Measurements from ENCODE around the gene OR4C46. TPM values are rescaled to one million over a fixed set of nuclear protein-coding genes. Genes with fewer than 3 reads are reported as not detected.
"Not testable (repeated sequence)": the region's sequence is repeated elsewhere in the genome, so short reads cannot be mapped to it uniquely, and the experiment has no call there.

OR4C46 gene
- total RNA-seq, result not detected
- polyA plus RNA-seq, result not detected
- long read RNA-seq, donor 1, result 0 reads
- long read RNA-seq, donor 2, result 0 reads

DNA sequence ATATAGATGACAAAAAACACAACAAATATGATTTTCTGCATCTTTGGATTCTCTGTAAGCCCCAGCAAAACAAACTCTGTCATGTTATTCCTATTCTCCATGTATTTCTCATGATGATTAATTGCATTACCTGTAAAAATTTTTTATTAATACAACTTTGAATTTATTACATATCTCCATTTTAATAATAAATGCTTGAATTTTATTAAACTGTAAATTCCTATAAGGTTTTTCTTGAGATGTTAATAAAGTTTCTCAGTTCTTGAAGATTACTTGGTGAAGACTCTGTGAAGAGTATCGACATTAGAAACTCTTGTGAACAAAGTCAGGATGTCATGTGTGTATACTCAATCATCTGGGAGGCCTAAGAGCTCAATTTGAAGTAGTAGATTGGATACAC lies at the start of gene OR4C46:
OR4C46 (minus strand) TSS at position 101 of the 400 bp plus-strand sequence; CDS start at position 101, 0 bp downstream.
- Histone ChIP-seq H3K27ac (no peak within 1 kb of the TSS), H3K4me3 (no peak within 1 kb of the TSS), H3K36me3 (ENCODE audit: insufficient read depth in 1 of 2, low read depth in 1 of 2) (no peaks in the 10 kb centered on the region), H3K9me3 (no peaks in the 10 kb centered on the region), H3K4me1 (no peaks in the 10 kb centered on the region), H3K27me3 (ENCODE audit: insufficient read depth in 3 of 3, low read length in 2 of 3) (no peaks in the 10 kb centered on the region)
- ATAC-seq (no peak), DNase-seq (no peak)
- WGBS, 3 donors, result 38 to 47% (median 39%) methylated on average over 1 of the region's 1 CpG
- TF ChIP-seq, protein P1, sequence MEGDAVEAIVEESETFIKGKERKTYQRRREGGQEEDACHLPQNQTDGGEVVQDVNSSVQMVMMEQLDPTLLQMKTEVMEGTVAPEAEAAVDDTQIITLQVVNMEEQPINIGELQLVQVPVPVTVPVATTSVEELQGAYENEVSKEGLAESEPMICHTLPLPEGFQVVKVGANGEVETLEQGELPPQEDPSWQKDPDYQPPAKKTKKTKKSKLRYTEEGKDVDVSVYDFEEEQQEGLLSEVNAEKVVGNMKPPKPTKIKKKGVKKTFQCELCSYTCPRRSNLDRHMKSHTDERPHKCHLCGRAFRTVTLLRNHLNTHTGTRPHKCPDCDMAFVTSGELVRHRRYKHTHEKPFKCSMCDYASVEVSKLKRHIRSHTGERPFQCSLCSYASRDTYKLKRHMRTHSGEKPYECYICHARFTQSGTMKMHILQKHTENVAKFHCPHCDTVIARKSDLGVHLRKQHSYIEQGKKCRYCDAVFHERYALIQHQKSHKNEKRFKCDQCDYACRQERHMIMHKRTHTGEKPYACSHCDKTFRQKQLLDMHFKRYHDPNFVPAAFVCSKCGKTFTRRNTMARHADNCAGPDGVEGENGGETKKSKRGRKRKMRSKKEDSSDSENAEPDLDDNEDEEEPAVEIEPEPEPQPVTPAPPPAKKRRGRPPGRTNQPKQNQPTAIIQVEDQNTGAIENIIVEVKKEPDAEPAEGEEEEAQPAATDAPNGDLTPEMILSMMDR (IDR thresholded peaks at IDR 0.05), result no peak
- intact Hi-C loops (cut with DNase I), result no loop called here

DNA sequence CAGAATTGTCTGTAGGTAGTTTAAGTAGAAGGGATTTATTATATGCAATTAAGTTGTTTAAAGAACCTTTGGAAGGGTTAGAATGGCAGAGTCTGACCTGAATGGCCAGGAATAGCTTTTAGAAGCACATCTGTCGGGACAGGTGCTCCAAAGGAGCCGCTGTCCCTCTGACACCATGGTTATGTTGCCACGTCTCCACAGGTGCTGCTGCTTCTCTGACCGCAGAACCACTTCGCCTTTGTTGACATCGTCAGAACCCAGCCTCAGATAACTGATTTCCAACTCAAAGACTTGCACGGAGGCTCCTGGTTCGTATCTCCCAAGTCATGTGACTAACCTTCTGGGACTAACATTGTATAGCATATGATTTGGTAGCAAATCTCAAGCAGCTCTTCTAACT lies 41.8 kb upstream of the OR4C46 start:
- H3K36me3 ChIP-seq (ENCODE audit: insufficient read depth in 1 of 2, low read depth in 1 of 2); H3K4me3 ChIP-seq; DNase-seq; H3K27ac ChIP-seq; H3K4me1 ChIP-seq; H3K27me3 ChIP-seq (ENCODE audit: insufficient read depth in 3 of 3, low read length in 2 of 3); ATAC-seq; intact Hi-C loops (cut with DNase I); H3K9me3 ChIP-seq: not testable (repeated sequence)
- 51 to 66% (median 65%) methylated on average over 8 of the region's 8 CpGs for WGBS, 3 donors

GRCh38 chr11:54561439-54561838 lies 42.4 kb downstream of the OR4C46 start:
- H3K27me3 ChIP-seq (ENCODE audit: insufficient read depth in 3 of 3, low read length in 2 of 3); DNase-seq; H3K9me3 ChIP-seq; ATAC-seq; H3K36me3 ChIP-seq (ENCODE audit: insufficient read depth in 1 of 2, low read depth in 1 of 2); H3K4me1 ChIP-seq; intact Hi-C loops (cut with DNase I); H3K27ac ChIP-seq; H3K4me3 ChIP-seq: not testable (repeated sequence)
- WGBS, 3 donors, result 55 to 64% (median 59%) methylated on average over 3 of the region's 3 CpGs

DNA sequence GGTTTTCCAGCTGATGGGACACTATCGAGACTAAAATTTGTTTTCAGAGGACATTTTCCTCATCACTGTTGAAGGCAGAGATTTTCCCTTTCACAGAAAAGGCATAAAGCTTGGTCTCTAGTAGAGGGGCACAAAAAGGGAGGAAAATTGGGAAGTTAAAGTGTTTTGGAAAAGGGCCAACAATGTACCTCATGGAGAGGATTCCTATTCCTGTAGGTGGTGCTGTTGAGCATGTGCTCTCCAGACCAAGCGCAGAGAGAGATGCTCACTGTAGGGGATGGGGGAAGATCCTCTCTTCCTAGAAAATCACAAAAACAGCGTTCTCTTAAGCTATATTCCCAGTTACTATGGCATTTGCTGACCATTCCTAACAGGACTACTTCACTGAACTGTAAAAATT lies 44.9 kb downstream of the OR4C46 start:
- Histone ChIP-seq H3K27me3 (ENCODE audit: insufficient read depth in 3 of 3, low read length in 2 of 3) (no peaks in the 10 kb centered on the region), H3K9me3 (peaks cover 11% of the 10 kb centered on the region), H3K27ac (no peak overlapping the region), H3K36me3 (ENCODE audit: insufficient read depth in 1 of 2, low read depth in 1 of 2) (no peaks in the 10 kb centered on the region), H3K4me1 (no peaks in the 10 kb centered on the region), H3K4me3 (no peak overlapping the region)
- no peak for ATAC-seq
- no peak for DNase-seq
- intact Hi-C loops (cut with DNase I), result no loop called here
- TF ChIP-seq, protein P1 (IDR thresholded peaks at IDR 0.05), result no peak
- WGBS, 3 donors, result 57 to 64% (median 59%) methylated on average over 3 of the region's 3 CpGs

DNA sequence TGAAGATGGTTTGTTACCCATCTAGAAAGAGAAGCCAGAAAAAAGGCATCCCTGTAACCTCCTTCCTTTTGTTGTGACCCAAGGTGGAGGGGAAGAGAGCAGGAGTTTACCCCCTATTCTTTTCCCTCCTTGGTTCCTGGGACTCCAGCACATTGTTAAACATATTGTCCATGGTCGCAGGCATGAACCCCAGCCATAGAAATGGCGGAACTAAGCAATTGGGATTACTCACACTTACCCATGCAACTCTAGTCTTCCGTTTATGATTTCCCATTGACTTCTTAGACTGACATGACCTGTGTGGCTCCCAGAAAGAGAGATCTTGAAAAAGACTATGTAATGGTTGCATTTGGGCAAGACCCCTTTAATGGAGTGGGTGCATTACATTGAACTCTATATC lies 45.4 kb downstream of the OR4C46 start:
- H3K27me3 ChIP-seq (ENCODE audit: insufficient read depth in 3 of 3, low read length in 2 of 3), result no peaks in the 10 kb centered on the region
- H3K36me3 ChIP-seq (ENCODE audit: insufficient read depth in 1 of 2, low read depth in 1 of 2), result no peaks in the 10 kb centered on the region
- ATAC-seq (no peak), DNase-seq (no peak)
- WGBS, 3 donors, result 65 to 69% (median 67%) methylated on average over 3 of the region's 3 CpGs
- intact Hi-C loops (cut with DNase I), result no loop called here
- H3K9me3 ChIP-seq, result peaks cover 11% of the 10 kb centered on the region
- no peaks in the 10 kb centered on the region for H3K4me1 ChIP-seq
- TF ChIP-seq, protein P1 (IDR thresholded peaks at IDR 0.05), result no peak
- no peak overlapping the region for H3K4me3 ChIP-seq
- H3K27ac ChIP-seq, result no peak overlapping the region

Other genes with a start within 250 kb of the OR4C46 start
- not detected for gene OR4A5, start 102.8 kb upstream of the OR4C46 start, total RNA-seq
- gene OR4A5, start 102.8 kb upstream of the OR4C46 start, polyA plus RNA-seq, result not detected